ENCODE measurements around the gene SLC18A3.
A peak's percentile ranks its signal among the peaks of the same experiment; 100 is the strongest.

Gene SLC18A3

GRCh38 chr10:49610114-49610457, at the start of gene SLC18A3:
Gene SLC18A3 (plus strand): TSS chr10:49610310. CDS start chr10:49610741, 431 bp downstream.
- DNase-seq, result no peak

- DNase-seq, result no peak
These were observed 49.6 kb upstream of the SLC18A3 start for GRCh38 chr10:49560526-49560925.

- DNase-seq, result no peak
These were observed 47.2 kb upstream of the SLC18A3 start for GRCh38 chr10:49562893-49563292.

GRCh38 chr10:49564461-49565009, 45.6 kb upstream of the SLC18A3 start:
- DNase-seq, result no peak

- DNase-seq, result no peak
These were observed 42.3 kb upstream of the SLC18A3 start for GRCh38 chr10:49567810-49568209.

- no peak for DNase-seq
These were observed 41.9 kb upstream of the SLC18A3 start for GRCh38 chr10:49568235-49568634.

GRCh38 chr10:49569031-49569631, 41.0 kb upstream of the SLC18A3 start:
- DNase-seq, result no peak

GRCh38 chr10:49571388-49571787, 38.7 kb upstream of the SLC18A3 start:
- no peak for DNase-seq

- DNase-seq, result no peak
These were observed 37.5 kb upstream of the SLC18A3 start for GRCh38 chr10:49572594-49573114.

- no peak for DNase-seq
These were observed 34.5 kb upstream of the SLC18A3 start for GRCh38 chr10:49575489-49576072.

GRCh38 chr10:49577182-49577925, 32.8 kb upstream of the SLC18A3 start:
- no peak for DNase-seq

- DNase-seq, result no peak
These were observed 31.7 kb upstream of the SLC18A3 start for GRCh38 chr10:49578392-49578791.

GRCh38 chr10:49579621-49580020, 30.5 kb upstream of the SLC18A3 start:
- no peak for DNase-seq

- no peak for DNase-seq
These were observed 24.7 kb upstream of the SLC18A3 start for GRCh38 chr10:49585387-49585786.

GRCh38 chr10:49587981-49588380, 22.1 kb upstream of the SLC18A3 start:
- no peak for DNase-seq

GRCh38 chr10:49592726-49593563, 17.2 kb upstream of the SLC18A3 start:
- peak; percentile 73 for DNase-seq

- no peak for DNase-seq
These were observed 16.6 kb upstream of the SLC18A3 start for GRCh38 chr10:49593564-49593875.

- no peak for DNase-seq
These were observed 16.1 kb upstream of the SLC18A3 start for GRCh38 chr10:49593998-49594397.

- DNase-seq, result peak; percentile 35
These were observed 15.5 kb upstream of the SLC18A3 start for GRCh38 chr10:49594594-49594993.

GRCh38 chr10:49595003-49595712, 15.0 kb upstream of the SLC18A3 start:
- DNase-seq, result no peak

GRCh38 chr10:49595713-49596492, 14.2 kb upstream of the SLC18A3 start:
- no peak for DNase-seq

- no peak for DNase-seq
These were observed 13.7 kb upstream of the SLC18A3 start for GRCh38 chr10:49596493-49596809.
